ENCODE results near the gene SFMBT2. TPM values are rescaled to one million over a fixed set of nuclear protein-coding genes. Genes with fewer than 3 reads are reported as not detected.

The SFMBT2 gene
- total and polyA plus RNA-seq, 10 of the 15 experiments (the other 5 are each of a cell fraction or from before 2014, with no cell fraction given) = 2.8 to 29.6 (median 15.1) TPM

GRCh38 chr10:7282457-7282856 is 128.4 kb downstream of the SFMBT2 start:
- no peak for ATAC-seq
- Histone ChIP-seq H3K4me3 (no peak overlapping the region), H3K27ac (ENCODE audit: control insufficient read depth, insufficient read depth) (no peak overlapping the region), H3K36me3 (ENCODE audit: control insufficient read depth in 2 of 2, insufficient read depth in 2 of 2, low read length in 1 of 2) (peaks cover 7 to 12% of the 10 kb centered on the region in 2 experiments), H4K20me1 (ENCODE audit: control insufficient read depth, insufficient read depth) (peaks cover 2% of the 10 kb centered on the region; the same call in 1 of the 2 replicates), H3K79me2 (ENCODE audit: control insufficient read depth, insufficient read depth, low read length) (peaks cover 19% of the 10 kb centered on the region), H3K9ac (ENCODE audit: control insufficient read depth, insufficient read depth, low read length) (no peak overlapping the region), H3K4me2 (ENCODE audit: control insufficient read depth, insufficient read depth) (no peak overlapping the region), H3K4me1 (ENCODE audit: control insufficient read depth, insufficient read depth, low read length) (peaks cover 12% of the 10 kb centered on the region), H3K27me3 (replicated peaks in 1 of 2; ENCODE audit: control insufficient read depth in 2 of 2, insufficient read depth in 2 of 2, low read length in 1 of 2) (no peaks in the 10 kb centered on the region), H3K9me3 (replicated peaks; ENCODE audit: control insufficient read depth, insufficient read depth, low read length) (no peaks in the 10 kb centered on the region), H2AFZ (ENCODE audit: control insufficient read depth, low read depth, low read length) (no peak overlapping the region)
- ChIA-PET CTCF (interaction anchor here (1.2 kb wide), 1 partner anchor 93 kb away, joined by 3 read pairs; no protein-coding TSS in a partner anchor), RAD21 (ENCODE audit: unreplicated experiment) (no interaction called here), POLR2A (interaction anchor here (1.0 kb wide), 1 partner anchor 18 kb away, joined by 3 read pairs; no protein-coding TSS in a partner anchor), SMC1A (ENCODE audit: uncharacterized antibody, unreplicated experiment) (interaction anchor here (1.0 kb wide), 1 partner anchor 55 kb away, joined by 3 read pairs; no protein-coding TSS in a partner anchor)
- intact Hi-C loops (cut with micrococcal nuclease; ENCODE audit: unreplicated experiment) = no loop called here
- WGBS (ENCODE audit: insufficient coverage, insufficient replicate concordance, low lambda C conversion rate, missing lambda C conversion rate) = 85% methylated on average over 7 of the region's 7 CpGs
- no peak for TF ChIP-seq PBX3 (IDR thresholded peaks at IDR 0.05; ENCODE audit: insufficient replicate concordance, low read depth, low read length)
- TF ChIP-seq FOXM1 (IDR thresholded peaks at IDR 0.05; ENCODE audit: low read depth, low read length) = no peak
- no peak for TF ChIP-seq BCLAF1 (IDR thresholded peaks at IDR 0.05)
- TF ChIP-seq NBN (IDR thresholded peaks at IDR 0.05) = no peak
- TF ChIP-seq RB1 (IDR thresholded peaks at IDR 0.05; ENCODE audit: borderline replicate concordance) = no peak
- no peak for FAIRE-seq
- no TSS peak for BruUV-seq (replicated peaks)
- DNase-seq (ENCODE audit: low read depth, low spot score) = no peak
- in situ Hi-C loops (cut with MboI) = no loop called here
